GM19025 (cell line): ENCODE measurements around the gene HTR6.

Experiments used
- ATAC-seq: cut with Tn5 transposase; IDR thresholded peaks from one replicate; pipeline ENCODE4 v1.9.1; 2021; ENCODE audit warnings: mild to moderate bottlenecking, low read depth, moderate library complexity; ENCODE audit not compliant: unreplicated experiment

HTR6 gene

DNA sequence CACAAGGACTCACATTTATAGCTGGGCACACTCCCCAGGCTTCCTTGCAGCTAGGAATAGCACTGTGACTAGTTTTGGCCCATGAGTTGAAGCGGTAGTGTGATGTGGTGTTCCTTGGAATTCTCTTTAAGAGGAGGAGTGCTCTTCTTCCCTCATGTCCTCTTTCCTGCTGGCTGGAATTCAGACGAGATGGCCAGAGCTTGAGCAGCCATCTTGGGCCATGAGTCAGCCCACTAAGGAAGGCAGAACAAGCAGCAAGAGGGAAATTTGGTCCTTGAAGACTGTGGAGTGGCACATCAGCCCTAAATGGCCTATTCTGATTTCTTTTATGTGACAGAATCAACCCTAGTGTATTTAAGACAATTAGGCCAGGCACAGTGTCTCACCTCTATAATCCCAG, 20.0 kb downstream of the HTR6 start:
- ATAC-seq, result no peak

DNA sequence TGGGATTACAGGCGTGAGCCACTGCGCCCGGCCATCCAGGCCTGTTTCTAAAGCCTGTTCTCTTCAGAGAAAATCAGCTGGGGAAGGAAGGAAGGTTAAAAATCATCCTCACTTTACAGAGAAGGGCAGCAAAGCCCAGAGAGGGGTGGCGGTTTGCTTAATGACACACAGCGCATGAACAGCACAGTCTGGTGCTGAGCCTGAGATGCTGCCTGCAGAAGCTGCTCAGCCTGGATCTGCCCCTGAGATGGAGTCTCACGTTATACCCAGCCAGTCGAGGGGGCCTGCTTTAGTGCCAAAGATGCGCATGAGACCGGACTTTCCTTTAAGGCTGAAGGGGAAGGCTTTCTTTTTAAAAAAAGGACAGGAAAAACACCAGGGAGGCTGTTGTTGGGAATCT, 21.3 kb downstream of the HTR6 start:
- ATAC-seq, result no peak

- no peak for ATAC-seq
Observed at GRCh38 chr1:19687414-19687813, 22.7 kb downstream of the HTR6 start.

GRCh38 chr1:19688041-19688842, 23.6 kb downstream of the HTR6 start:
- ATAC-seq, result no peak

- ATAC-seq, result no peak
Observed at GRCh38 chr1:19689085-19689757, 24.5 kb downstream of the HTR6 start.

DNA sequence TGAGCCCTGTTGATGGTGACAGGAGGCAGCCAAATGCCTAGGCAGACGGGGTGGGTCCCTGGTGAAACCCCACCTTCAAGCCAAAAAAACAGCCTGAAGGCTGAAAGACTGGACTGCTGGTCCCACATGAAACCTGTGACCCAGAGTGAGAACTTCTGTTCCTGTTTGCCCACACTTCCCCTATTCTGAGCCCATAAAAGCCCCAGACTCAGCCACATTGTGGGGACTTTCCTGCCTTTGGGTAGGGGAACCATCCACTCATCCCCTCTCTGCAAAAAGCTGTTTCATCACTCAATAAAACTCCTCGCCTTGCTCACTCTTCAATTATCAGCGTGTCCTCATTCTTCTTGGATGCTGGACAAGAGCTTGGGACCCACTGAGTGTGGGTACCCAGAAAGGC, 25.2 kb downstream of the HTR6 start:
- ATAC-seq, result no peak

DNA sequence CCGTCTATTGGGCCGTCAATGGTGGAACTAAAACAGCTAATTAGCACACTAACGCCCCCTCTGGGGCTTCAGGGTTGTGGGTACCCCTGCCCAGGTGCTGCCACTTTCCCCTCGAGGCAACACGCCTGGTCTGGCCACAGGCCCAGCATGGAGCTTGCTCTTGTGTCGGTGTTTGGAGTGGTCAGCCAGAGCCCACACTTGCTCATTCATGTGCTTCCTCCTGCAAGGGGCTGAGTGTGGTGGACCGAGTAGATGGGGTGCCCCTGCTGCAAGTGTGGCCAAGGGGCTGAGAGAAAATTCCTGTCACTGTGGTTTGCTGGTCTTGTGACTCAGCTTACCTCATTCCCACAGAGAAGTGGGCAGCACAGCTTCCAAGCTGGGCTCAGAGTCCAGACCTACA, 25.7 kb downstream of the HTR6 start:
- no peak for ATAC-seq

GRCh38 chr1:19694298-19694697, 29.6 kb downstream of the HTR6 start:
- no peak for ATAC-seq

- ATAC-seq, result no peak
Observed at GRCh38 chr1:19695772-19696171, 31.1 kb downstream of the HTR6 start.

DNA sequence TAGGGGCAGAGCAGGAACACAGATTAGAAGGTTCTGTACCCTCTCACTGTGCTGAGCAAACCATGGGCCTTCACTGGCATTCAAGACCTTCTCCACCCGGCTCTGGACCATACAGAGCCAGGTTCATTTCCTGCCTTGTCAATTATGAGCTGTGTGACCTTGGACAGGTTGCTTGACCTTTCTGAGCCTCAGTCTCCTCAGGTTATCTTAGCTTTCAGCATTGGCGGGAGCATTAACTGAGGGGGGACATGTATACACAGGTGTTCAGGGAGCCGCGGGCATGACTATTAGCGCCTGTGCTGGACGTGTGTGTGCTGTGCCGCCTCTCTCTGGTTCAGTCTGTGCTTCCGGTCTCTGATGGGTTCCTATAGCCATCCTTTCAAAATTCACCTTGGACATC, 32.1 kb downstream of the HTR6 start:
- ATAC-seq, result no peak

- no peak for ATAC-seq
Observed at GRCh38 chr1:19698181-19698580, 33.5 kb downstream of the HTR6 start.

GRCh38 chr1:19700079-19700777, 35.6 kb downstream of the HTR6 start:
- no peak for ATAC-seq

- ATAC-seq, result no peak
Observed at GRCh38 chr1:19703280-19703679, 38.6 kb downstream of the HTR6 start.

DNA sequence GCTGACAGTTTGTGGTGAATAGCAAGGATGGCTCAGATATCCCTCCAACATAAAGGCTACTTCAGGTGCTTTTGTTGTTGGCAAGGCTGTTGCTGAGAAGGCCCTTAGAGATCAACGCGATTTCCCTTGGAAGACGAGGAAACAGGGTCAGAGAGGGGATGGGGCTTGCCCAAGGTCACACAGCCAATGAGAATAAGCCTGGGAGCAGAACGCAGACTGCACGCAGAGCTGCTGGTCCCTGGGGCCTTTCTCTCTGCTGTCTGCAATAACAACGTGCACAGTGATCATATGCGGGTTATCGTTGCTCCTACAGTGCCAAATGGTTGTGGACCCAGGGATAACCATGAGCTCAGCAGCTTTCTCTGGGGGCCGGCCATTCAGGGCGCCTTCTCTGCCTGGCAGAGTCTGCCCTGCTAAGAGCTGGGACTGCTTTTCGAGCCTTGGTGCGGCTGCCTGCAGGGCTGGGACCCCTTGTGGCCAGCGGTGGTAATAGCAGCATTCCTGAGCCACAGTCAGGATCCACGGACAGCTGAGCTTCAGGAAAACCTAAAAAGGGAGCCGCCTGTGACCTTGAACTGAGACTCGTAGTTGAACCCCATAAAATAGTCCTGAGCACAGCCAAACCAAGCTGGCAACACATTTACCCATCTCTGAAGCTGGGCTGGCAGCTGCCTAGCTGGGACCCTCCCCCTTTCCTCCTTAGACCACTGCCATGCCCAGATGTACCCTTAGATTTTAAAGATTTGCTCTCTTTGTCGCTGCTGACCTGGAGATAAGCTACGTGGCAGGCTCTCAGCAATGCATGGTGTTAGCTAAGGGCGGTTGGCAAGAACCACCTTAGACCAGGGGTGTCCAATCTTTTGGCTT, 39.8 kb downstream of the HTR6 start:
- ATAC-seq, result no peak

GRCh38 chr1:19705464-19705863, 40.8 kb downstream of the HTR6 start:
- ATAC-seq, result no peak

DNA sequence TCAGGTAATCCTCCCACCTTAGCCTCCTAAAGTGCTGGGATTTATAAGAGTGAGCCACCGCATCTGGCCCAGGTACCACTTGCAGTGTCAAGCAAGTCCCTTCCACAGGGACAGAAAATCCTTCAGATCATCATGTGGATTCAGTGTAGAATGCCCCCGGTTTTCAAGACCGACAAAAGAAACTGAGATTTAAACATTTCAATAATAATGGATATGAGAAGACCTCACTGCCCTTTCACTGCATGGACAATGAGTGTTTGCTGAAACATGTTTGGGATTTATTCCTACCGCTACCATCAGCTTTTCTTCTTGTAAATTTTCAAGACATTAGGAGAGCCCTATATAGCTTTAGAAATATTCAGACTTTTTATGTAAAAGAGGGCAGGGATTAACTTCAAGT, 41.5 kb downstream of the HTR6 start:
- no peak for ATAC-seq

DNA sequence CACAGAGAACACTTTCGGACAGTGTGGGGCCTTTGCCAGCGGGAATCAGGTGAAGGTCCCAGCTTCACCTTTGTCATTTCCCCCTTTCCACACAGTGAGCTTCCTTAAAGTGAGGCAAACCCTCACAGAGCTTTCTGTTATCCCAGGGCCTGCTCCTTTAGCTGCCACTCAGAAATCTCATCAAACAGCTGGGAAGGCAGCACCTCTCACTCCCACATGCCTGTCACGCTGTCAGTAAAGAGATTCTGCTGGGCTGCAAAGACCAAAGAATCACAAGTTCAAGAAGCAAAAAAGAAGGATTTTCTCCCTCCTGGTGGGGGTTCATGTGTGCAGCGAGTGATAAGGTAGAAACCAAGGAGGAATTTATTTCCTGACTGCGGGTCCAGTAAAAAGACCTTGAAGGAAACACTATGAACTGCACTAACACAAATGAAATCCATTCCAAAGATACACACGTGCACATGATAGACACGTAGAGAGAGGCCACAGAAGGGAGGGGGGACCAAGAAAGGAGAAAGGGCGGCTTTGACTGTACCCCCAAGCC, 44.0 kb downstream of the HTR6 start:
- ATAC-seq, result no peak

- ATAC-seq, result no peak
Observed at GRCh38 chr1:19709260-19709793, 44.7 kb downstream of the HTR6 start.

- ATAC-seq, result no peak
Observed at GRCh38 chr1:19710825-19711611, 46.3 kb downstream of the HTR6 start.
